HG03064 (cell line): ENCODE results near the gene FOXP1.
A peak's percentile ranks its signal among the peaks of the same experiment; 100 is the strongest.
"Not testable (repeated sequence)": the region's sequence is repeated elsewhere in the genome, so short reads cannot be mapped to it uniquely, and the experiment has no call there.

ENCODE experiments used
- ATAC-seq: cut with Tn5 transposase; IDR thresholded peaks from one replicate; pipeline ENCODE4 v1.9.1; 2021; ENCODE audit warnings: low read depth; ENCODE audit not compliant: unreplicated experiment

FOXP1 gene

DNA sequence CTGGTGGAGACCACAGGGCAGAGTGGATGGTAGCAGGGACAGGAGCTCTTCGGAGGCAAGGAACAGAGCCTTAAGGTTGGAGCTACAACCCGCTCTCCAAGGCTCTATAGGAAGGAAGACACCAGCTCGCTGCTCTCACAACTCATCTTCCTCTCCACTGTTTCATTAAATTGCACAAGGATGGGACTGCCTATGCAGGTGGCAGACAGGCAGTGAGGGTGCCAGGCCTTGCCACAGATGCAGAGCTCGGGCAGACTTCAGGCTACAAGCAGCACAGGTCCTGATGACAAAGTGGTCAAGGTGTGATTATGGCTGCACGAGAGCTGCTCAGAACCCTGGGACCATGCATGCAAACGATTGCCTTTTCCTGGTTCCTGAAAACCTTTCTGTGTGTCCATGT, 144.6 kb downstream of the FOXP1 start:
- no peak for ATAC-seq

DNA sequence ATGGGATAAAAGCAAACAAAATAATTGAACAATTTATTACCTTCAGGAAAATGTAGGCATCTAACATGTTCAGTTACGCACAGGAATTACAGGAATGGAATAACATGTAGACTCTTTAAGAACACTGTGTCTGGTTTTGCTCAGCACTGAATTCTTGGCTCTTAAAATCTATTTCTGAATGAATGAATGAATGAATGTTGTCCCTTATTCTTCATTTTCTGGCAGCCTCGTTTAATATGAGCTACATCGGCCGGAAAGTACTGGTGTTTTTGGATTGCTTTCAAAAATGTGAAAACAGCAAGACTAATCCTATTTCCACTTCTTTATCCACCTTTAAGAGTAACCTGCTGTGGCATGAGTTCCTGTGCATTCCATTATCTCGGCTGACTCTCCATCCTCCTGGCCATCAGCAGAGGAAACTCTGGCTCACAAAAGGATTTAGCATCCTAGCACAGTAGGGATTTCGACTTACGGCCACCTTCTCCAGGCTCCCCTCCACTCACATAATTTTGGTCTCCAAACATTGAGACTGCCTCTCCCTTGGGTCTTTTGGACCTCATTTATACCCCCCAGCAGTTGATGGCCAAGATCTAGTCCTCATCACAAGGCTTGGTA, 145.3 kb downstream of the FOXP1 start:
- ATAC-seq, result no peak

DNA sequence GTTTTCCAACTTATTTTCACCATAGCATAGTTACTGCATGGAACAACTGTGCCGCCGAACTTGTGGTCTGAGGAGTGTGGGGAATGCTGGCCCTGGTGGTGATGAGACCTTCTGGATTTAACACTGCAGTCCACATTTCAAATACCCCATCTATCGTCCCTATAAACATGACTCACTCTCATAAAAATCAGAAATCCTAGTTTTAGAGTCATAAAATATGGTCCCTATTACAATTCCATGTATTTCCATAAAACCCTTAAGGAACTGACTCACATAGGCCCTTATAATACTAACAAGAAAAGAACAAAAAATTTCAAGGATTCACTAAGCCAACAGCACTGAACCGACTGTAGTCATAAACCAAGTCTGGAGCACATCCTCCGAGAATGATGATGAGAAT, 147.2 kb downstream of the FOXP1 start:
- ATAC-seq, result no peak

DNA sequence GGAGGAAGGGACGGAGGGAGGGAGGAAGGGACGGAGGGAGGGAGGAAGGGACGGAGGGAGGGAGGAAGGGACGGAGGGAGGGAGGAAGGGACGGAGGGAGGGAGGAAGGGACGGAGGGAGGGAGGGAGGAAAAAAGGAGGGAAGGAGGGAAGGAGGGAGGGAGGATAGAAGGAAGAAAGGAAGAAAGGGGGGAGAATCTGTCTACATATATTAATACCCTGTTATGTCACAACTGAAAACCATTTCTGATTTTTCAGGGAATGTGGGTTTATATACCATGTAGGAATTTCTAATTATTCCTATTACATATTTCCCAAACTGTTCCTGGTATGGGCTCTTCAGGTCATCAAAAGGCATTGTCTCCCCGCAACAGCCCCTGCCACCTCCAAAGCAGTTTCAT, 147.7 kb downstream of the FOXP1 start:
- not testable (repeated sequence) for ATAC-seq

DNA sequence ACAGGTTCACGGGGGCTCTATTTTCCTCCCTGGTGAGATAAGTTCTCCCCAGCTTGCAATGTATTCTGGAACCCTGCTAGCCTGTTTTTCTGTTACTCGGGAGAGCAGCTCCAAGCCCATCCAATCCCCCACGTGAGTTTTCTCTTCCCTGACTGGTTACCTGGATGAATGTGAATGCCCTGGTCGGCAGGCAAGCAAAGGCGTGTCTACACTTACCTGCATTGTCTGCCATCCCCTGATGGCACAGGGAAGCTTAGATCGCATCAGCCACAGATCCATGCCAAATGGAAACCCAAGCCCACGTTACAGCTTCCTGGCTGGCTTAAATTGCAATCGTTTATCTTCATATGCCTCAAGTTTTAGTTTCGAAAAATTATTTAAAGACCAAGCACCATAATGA, 149.9 kb downstream of the FOXP1 start:
- ATAC-seq, result no peak

DNA sequence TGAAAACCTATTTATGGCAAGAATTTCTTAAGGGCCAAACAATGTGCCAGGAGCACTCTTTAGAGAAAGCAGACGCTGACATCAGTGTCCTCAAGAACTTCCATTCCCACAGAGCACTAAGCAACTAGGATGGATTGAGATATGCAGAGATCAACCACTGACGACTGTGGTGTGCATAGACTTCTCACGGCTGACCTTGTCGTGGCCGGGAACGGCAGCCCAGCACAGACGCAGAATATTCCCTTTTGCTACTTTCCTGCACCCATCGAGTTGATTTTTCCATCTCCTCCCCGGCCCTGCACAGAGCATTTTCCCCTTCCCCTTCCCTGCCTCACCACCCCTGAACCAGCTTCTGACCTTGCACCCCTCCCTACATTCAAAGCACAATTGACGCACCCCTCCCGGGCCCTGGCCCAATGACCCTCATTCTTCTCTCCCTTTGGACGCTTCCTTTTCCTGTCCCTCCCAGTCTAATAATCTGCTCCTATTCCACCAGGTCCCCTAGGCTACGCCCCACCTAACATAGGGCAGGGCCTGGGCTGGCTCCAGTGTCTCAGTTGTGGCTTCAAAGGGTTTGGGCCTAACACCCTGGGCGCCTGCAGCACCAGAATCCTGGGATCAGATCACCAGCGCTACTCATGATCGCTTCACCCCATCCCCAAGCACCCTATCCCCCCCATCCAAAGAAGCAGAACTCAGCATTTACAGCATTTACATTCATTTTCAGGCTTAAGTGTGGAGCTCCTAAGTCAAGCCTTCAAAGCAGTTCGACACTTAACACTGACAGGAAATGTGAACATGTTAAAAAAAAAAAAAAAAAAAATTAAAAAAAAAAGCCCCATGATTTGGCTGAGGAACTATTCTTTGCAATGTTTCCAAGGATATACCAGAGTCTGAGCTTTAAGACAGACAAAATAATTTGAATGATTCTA, 151.2 kb downstream of the FOXP1 start:
- no peak for ATAC-seq

DNA sequence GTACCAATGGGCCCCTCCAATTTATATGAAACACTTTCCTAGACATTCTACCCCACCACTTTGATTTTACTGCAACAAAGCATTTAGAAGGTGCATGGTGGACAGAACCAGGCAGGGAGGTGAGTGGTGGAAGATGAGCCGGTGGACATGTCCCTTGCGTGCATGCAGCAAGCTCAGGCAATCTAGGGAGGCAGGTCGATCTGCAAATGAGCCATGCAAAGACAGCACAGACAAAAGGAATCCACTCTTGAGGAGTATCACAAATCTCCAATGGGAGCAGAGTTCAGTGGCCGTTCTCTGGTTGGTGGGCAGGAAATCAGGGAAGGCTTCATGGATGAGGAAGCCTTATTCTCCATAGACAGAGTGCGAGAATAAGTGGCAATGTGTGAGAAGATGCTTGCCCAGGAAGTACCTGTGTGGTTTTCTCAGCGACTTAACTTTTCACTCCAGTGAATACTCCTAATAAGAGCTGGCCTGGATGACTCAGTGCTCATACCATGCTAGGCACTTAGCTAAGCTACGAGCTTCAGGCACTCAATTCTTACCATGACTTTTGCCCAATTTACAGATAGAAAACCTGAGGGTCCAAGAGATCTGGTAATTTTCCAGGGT, 152.5 kb downstream of the FOXP1 start:
- ATAC-seq, result no peak

DNA sequence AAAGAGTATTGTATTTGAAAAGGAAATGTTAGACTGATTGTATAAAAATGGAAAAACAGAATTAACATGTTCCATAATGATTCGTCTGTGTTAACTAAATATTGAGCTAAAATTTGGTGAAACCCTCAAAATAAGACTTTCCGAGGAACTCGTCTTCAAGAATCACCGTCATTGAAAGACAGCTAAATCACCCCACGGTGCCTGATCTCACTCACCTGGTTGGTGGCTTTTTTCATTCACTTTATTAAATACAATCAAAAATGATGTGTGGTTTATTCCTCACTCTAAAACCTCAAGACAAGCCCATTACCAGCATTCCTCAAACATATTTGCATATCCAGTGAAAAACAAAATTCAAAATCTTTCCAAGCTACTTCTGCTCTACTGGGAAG, 153.9 kb downstream of the FOXP1 start:
- no peak for ATAC-seq

DNA sequence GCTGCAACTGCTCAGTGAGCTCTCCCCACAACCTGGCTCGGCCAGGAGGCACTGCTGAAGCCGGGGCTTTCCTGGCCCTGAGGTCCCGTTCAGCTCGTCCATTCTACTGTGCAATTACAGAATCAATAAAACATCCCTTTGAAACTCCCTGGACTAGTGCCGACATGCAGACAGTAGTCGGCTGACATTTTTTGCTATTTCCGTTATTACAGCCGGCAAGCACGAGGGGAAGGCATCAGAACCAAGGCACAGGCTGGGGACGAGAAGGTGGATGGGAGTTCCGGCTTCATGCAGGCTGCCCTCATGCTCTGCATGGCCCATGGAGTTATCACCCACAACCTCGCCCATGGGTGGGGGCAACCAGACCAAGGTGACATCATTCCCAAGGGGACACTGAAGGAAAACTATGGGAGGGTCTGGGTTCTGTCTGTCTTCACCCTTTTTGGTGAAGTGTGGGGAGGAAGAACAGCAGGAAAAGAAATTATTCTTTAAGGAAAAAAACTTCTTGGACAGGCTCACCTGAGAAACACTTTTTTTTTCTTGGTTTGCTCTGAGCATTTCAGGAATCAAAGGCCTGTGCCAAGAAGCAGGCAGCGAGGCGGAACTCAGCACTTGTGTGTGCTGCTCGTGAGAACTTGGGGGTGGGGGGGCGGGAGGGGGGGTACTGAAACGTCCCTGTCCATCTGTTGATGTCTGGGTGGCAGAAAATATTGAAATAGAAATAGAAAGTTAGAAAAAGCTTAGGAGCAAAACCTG, 154.5 kb downstream of the FOXP1 start:
- ATAC-seq, result no peak

DNA sequence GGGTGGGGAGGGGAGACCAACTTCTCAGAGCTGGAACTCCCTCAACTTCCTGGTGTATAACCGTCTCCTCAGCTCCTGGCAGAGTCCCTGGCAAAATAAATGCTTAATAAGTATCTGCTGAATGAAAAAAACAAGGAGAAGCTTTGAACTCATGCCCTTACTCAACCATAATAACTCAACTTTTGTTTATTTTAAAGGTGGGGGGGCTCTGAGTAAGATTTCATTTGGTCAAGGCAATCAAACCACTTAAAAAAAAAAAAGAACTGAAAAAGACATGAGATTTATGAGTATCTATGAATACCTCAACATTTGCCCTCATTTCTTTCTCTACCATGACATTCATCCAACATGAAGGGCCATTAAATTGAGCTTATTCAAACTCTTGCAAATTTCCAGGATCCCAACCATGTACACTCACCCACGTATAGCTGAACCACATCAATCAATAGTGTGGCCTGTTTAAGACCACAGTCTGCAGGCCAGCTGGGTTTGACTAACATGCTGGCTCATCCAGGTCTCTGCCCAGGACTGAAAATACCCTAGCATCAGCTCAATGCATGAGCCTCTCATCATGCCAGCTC, 157.9 kb downstream of the FOXP1 start:
- no peak for ATAC-seq

DNA sequence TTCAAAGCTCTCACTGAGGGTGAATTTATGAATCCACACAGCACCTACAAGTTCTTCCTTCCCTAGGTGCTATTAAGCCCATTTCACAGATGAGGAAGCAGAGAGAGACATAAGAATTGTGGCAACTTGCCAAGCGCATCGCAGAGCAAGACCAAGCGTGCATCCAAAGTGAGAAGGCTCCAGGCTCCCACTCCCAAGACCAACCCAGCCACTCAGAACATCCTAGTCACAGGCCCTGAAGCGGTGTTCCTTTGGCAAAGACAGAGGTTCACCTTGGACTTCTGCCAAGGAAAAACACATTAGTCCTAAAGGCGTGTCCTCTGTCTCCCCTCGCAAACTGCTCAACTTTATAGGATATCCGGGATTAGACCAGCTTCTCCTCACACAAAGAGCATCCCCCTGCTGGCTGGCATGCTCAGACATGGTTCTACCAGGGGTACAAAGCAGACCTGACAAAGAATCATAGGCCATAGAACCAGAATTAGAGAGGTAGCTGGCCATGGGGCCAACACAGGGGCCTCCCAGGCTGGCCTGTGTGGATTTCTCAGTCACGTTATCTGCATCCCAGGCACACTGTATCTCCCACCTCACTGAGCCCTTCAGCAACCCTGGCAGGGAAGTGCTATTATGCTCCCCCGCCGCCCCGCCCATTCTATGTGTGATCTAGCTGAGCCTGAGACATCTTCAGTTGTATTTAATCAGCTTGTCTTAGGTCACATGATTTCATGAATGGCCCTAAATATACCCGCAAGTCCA, 160.2 kb downstream of the FOXP1 start:
- ATAC-seq, result no peak

DNA sequence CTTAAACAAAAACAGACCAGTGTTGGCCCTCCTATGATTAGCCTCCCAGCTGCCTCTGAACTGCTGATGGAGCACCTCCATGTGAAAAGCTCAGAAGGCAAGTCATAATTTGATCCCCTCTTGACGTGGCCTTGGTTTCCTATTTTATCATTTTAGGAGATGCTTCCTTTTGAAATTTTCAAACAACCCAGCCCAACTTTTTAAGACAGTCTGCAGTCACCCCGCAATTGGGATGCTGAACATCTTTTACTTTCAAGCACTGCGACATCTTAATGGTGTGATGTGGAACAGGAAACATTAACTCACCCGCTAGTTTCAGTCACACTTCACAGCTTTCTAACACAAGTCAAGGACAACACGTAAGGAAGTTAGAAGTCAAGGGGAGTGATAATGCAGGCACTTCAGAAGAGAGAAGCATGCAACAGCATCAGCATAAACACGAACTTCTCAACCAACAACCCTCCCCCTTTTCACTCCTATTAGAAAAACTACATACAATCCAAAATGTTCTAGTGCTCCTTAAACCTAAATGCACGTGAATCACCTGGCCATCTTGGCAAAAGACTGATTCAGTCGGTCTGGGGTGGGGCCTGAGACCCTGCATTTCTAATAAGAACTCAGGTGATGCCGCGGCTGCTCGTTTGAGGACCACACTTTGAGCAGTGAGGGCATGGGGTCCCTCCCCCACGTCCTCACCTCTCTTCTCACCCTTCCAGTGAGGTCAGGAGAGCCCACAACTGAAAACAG, 161.5 kb downstream of the FOXP1 start:
- ATAC-seq, result peak; percentile 92

DNA sequence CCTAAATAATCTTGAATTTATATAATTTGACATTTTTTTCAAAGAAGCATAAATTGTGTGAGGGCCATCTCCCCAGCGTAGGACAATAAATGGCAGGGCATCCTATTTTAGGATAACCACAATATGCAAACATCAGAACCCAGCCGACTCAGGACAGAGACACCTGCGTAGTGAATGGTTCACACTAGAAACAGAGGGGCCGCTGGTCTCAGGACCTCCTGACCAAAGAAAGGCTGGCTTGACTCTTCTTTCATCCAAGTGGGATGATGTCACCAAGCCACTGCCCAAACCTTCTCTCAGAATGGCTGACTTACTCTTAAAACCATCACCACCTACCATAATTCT, 162.1 kb downstream of the FOXP1 start:
- ATAC-seq, result peak; percentile 63

DNA sequence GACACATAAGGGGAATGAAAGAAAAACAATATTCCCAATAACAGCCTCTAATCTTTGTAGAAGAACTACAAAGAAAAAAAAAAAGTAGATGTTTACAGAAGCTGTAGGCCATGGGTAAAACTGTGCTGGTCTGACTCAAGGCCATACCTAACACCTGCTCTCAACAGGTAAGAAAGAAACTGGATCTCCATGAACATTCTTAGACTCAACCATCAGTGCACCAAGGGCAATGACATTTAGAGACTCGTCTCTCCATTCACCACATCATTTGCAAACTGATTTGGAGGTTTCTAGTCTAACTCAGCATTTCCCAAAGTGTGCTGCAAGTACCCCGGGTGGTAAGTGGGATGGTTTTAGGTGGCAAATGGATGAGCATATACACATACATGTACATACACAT, 164.2 kb downstream of the FOXP1 start:
- no peak for ATAC-seq

DNA sequence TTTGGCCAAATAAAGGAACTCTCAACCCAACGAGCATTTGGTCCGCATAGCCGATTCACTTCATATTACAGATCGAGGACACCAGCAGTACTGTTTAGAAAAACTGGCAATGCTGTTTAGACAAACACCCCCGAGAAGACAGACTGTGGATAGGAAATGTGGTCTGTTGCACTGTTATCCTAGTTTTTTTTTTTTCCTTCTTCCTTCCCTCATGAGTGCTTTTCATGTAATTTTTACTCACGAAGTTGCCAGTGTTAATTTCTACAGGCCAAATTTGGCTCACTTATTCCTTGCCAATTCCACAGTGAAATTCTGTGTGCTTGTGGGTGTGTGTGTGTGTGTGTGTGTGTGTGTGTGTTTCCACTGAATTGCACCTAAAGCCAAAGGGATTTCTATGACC, 165.7 kb downstream of the FOXP1 start:
- no peak for ATAC-seq

DNA sequence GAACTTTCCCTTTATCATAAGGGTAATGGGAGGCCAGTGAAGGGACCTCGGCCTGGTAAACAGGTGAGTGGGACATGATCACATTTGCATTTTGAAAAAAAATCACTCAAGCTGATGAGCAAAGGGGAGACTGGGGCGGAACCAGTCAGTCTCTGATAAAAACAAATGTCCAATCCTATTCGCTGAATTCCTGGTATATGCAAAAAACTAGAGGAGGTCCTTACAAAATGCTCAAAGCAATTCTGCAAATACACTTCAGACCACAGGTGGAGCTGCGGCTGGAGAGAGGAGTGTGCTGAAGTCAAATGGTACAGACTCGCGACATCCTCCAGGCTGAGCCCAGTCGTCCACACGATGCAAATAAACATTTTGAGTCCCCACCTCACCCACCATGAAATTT, 166.7 kb downstream of the FOXP1 start:
- no peak for ATAC-seq

DNA sequence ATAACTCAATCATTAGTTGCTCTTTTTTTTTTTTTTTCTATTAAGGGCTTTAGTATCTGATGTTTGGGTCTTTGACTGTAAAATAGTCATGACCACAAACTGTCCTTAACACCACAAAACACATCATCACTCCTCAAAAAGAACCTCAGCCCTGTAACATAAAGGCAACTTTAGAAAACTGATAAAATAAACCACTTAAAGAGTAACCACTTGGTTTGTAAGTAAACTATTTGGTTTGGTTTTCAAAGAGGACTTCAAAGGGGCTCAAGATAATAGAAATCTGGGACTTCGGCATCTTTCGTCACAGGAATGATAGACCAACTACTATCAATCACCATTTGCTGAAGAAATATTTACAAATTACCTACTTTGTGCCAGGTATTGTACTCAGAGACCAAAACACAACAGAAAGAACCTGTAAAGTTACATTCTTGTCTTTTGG, 167.8 kb downstream of the FOXP1 start:
- ATAC-seq, result no peak

DNA sequence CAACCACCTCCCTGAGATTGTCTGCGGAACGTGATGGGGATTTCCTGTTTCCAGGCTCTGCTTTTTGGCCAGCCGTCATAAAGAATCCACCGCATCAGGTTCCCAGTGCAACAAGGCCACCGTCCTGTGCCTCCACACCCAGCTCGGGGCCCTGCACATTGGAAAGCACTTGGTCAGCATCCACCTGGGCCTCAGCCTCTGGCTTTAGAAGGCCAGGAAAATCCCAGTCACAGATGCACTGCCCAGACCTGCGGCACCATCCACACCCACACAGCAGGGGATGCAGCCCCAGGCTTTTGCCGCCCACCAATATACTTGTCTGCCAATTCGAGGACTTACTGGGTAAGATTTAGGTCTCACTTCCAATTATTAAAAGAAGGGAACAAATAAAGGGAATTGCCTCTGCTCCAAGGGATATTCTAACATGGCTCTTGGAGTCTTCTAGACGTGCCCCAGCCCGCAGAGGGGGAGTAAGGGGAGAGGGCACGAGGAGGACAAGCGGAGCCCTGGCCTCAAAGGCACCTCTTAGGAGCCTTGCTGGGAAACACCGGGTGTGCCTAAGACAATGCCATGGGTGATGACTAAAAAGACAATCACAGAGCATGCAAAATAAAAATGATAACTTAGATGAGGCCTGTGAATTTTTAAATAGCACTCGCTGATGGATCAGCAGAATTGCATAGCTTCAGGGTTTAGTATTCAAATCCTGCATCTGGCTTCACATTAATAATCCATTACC, 169.2 kb downstream of the FOXP1 start:
- ATAC-seq, result no peak

DNA sequence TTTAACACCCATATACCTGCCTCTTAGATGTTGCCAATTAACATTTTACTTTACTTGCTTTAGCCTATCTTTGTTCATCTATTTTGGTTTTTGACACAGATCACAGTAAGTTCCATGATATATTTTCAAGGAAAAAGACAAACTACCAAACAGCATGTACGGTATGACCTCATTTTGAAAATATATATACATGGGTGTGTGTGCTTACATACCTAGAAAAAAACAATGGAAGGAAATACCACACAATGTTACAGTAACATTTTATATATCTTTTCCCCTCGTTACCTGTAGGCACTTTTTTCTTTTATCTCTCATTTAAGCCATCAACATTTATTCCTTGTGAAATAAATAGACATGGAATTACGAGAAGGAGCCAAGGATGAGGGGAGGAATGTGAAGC, 170.0 kb downstream of the FOXP1 start:
- no peak for ATAC-seq
